Common myeloid progenitor, CD34-positive (primary cell): ENCODE data around the gene CLSTN3.

Experiments
- CTCF ChIA-PET: fragments of 350-600 bp; sonication (Branson Sonifier 250); formaldehyde crosslinking; loops from one replicate; lab custom pipeline; 2021; ENCODE audit warnings: antibody characterized with exemption; lab: Charles Lee
- POLR2A ChIA-PET: fragments of 350-600 bp; sonication (Branson Sonifier 250); formaldehyde crosslinking; loops from one replicate; lab custom pipeline; 2021; ENCODE audit warnings: antibody characterized with exemption; lab: Charles Lee
- DNase-seq, 3 donors: peaks; one replicate each; pipeline versions ENCODE4 v3.0.0 to v3.0.0-alpha.2; 2013
- H3K27ac ChIP-seq, 2 experiments: 1 replicate in 1 of 2; 2 replicates in 1 of 2; pipeline ENCODE4 v1.7.0; 2013; ENCODE audit warnings: inconsistent platforms in 2 of 2, low read length in 2 of 2, mild to moderate bottlenecking in 2 of 2, low read depth in 1 of 2, moderate library complexity in 1 of 2; ENCODE audit not compliant: severe bottlenecking in 2 of 2, insufficient read depth in 1 of 2, poor library complexity in 1 of 2
- H3K27me3 ChIP-seq, 5 experiments: replicated peaks in 2 of 5; 1 replicate in 3 of 5; 2 replicates in 2 of 5; pipeline versions ENCODE4 v1.6.1 to v1.7.0; 2013; ENCODE audit warnings: low read length in 4 of 5, mild to moderate bottlenecking in 2 of 5, moderate library complexity in 2 of 5, inconsistent platforms in 1 of 5; ENCODE audit not compliant: insufficient read depth in 5 of 5, control insufficient read depth in 4 of 5
- H3K36me3 ChIP-seq, 4 experiments: 1 replicate in 2 of 4; 2 replicates in 2 of 4; pipeline versions ENCODE4 v1.6.1 to v1.7.0; 2013; ENCODE audit warnings: low read length in 3 of 4, control low read depth in 1 of 4, mild to moderate bottlenecking in 1 of 4; ENCODE audit not compliant: control insufficient read depth in 4 of 4, insufficient read depth in 4 of 4
- H3K4me1 ChIP-seq, 4 experiments: 1 replicate in 3 of 4; 2 replicates in 1 of 4; pipeline versions ENCODE4 v1.6.1 to v1.7.1; 2013; ENCODE audit warnings: low read length in 3 of 4, mild to moderate bottlenecking in 3 of 4, control low read depth in 1 of 4, inconsistent platforms in 1 of 4, moderate library complexity in 1 of 4; ENCODE audit not compliant: control insufficient read depth in 4 of 4, insufficient read depth in 4 of 4; ENCODE audit errors: control extremely low read depth in 1 of 4
- H3K4me3 ChIP-seq, 7 experiments: 1 replicate in 4 of 7; 2 replicates in 3 of 7; pipeline versions ENCODE4 v1.5.1 to v1.7.0; 2013; ENCODE audit warnings: mild to moderate bottlenecking in 7 of 7, low read length in 6 of 7, moderate library complexity in 6 of 7, inconsistent platforms in 2 of 7, low read depth in 2 of 7, control low read depth in 1 of 7; ENCODE audit not compliant: insufficient read depth in 4 of 7, control insufficient read depth in 1 of 7; ENCODE audit errors: extremely low read depth in 1 of 7
- H3K9me3 ChIP-seq, 5 experiments: 1 replicate in 4 of 5; 2 replicates in 1 of 5; pipeline versions ENCODE4 v1.6.1 to v1.7.1; 2013; ENCODE audit warnings: low read length in 4 of 5, mild to moderate bottlenecking in 2 of 5, inconsistent platforms in 1 of 5, low read depth in 1 of 5, moderate library complexity in 1 of 5; ENCODE audit not compliant: control insufficient read depth in 4 of 5, insufficient read depth in 2 of 5; ENCODE audit errors: control extremely low read depth in 1 of 5
- WGBS: methylation state at CpG from one replicate; pipeline ENCODE4 v1.1.5; 2013; ENCODE audit not compliant: insufficient coverage; 5-methylcytosine and 5-hydroxymethylcytosine counted together

CLSTN3 gene

DNA sequence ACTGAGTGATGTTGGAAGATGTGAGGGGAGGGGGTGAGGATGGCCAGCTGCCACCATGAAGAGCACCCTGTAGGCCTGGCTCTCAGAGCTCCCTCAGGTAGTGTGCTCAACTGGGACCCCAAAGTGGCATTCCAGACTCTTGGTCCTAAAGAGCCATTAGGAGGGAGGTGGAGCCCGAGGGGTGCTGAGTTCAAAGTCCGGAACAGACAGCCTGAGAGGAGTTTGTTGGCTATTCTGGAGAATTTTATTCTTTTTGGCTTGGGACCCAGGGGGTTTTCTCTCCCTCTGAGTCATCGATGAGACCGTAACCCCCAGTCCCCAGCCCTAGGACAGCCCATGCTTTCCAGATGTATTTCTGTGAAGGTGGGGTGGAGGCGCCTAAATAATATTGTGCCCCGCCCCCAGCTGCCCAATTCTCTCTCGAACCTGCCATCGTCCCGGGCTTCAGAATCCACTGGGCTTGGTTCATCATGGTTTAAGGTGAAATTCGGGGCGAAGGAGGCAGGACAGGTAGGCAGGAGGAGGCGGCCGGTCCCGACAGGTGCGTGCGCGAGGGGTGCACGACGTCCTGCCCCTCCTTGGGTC, 792 bp upstream of the CLSTN3 start:
- ChIA-PET CTCF (interaction anchor here (0.9 to 1.7 kb wide), 2 partner anchors 11 to 21 kb away, joined by 3 read pairs; no protein-coding TSS in a partner anchor), POLR2A (interaction anchor here (0.6 kb wide), 1 partner anchor 484 kb away, joined by 3 read pairs; no protein-coding TSS in a partner anchor)
- Histone ChIP-seq H3K4me3 (peak overlapping the region; percentile 41 to 86 (median 71)), H3K27ac (peak overlapping the region in 1 of 2 experiments; percentile 14), H3K27me3 (no peaks in the 10 kb centered on the region), H3K36me3 (peaks cover 0 to 15% (median 7%) of the 10 kb centered on the region in 4 experiments), H3K9me3 (no peaks in the 10 kb centered on the region), H3K4me1 (peaks cover 3 to 37% (median 36%) of the 10 kb centered on the region in 4 experiments)
- WGBS = 12% methylated on average over 12 of the region's 19 CpGs
- DNase-seq = peak in 2 of 3 donors; percentile 66 to 67

DNA sequence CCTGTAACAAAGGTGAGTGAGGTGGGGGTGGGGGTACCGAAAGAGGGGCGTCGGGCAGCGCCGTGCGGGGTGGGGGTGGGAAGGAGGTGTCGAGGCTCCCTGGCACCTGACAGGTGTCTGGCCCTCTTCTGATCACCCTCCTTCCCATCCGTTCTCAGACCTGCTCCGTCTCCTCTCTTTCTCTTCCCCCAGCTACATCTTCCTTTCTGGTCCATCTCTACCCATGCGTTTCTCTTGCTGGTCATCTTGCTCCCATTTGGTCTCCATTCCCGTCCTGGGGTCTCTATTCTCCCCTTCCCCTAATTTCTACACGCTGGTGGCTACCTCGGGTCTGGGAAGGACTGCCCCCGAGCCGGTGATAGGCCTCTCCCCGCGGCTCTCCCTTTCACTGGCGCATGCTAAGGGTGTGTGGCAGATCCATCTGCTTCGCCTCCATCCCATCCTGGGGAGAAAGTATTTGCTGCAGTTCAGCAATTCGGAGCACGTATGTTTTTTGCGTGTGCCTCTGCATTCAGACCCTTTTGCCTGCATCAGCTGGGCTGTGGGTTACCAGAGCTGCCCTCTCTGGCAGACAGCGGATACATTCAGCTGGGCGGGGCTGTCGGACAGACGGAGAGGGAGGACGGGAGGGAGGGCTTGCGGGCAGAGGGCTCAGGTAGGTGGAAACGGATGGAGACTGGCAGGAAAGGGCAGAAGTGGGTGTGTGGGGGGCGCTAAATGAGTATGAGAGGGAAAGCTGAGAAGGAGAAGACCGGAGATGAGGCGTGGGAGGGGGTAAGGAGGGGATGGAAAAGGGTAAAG, 730 bp downstream of the CLSTN3 start:
- Histone ChIP-seq H3K36me3 (peaks cover 0 to 31% (median 15%) of the 10 kb centered on the region in 4 experiments), H3K9me3 (no peaks in the 10 kb centered on the region), H3K27me3 (no peaks in the 10 kb centered on the region), H3K4me3 (peak overlapping the region; percentile 44 to 90 (median 76)), H3K27ac (peak overlapping the region in 1 of 2 experiments; percentile 43), H3K4me1 (peaks cover 3 to 36% (median 35%) of the 10 kb centered on the region in 4 experiments)
- DNase-seq = peak in 2 of 3 donors; percentile 38 to 50
- ChIA-PET POLR2A (interaction anchor here (1.1 kb wide), 1 partner anchor 10 kb away, joined by 3 read pairs; no protein-coding TSS in a partner anchor), CTCF (interaction anchor here (0.9 to 1.3 kb wide), 2 partner anchors 9 to 14 kb away, joined by 3 to 4 read pairs; no protein-coding TSS in a partner anchor)
- WGBS = 0% methylated on average over 24 of the region's 32 CpGs

DNA sequence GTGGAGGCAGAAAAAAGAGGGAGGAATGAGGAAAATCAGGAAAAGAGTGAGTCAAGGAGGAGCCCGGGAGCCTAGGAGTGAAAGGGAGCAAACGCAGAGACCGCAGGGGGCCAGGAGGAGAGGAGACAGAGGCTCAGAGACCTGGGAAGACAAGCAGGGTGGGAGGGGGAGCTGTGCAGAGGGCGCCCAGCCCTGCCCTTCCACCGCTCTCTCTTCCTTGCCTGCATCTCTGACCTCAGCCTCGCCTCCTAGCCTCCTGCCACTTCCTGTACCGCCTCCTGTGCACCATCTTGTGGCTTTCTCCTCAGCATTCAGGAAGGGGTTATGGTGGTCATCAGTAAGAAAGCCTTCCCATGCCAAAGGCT, 1.3 kb downstream of the CLSTN3 start:
- H3K27me3 ChIP-seq = no peaks in the 10 kb centered on the region
- WGBS = 0% methylated on average over 4 of the region's 7 CpGs
- no peaks in the 10 kb centered on the region for H3K9me3 ChIP-seq
- H3K4me1 ChIP-seq = peaks cover 3 to 36% (median 35%) of the 10 kb centered on the region in 4 experiments
- peaks cover under 1 to 36% (median 19%) of the 10 kb centered on the region in 4 experiments for H3K36me3 ChIP-seq
- CTCF ChIA-PET = interaction anchor here (0.9 to 1.3 kb wide), 2 partner anchors 8 to 14 kb away, joined by 3 to 4 read pairs; no protein-coding TSS in a partner anchor
- DNase-seq = peak in 2 of 3 donors; percentile 73 to 80
- peak overlapping the region in 6 of 7 experiments; percentile 71 to 90 (median 76) for H3K4me3 ChIP-seq
- H3K27ac ChIP-seq = no peak overlapping the region
- POLR2A ChIA-PET = interaction anchor here (1.1 kb wide), 1 partner anchor 9 kb away, joined by 3 read pairs; no protein-coding TSS in a partner anchor

- peaks cover 3 to 29% (median 27%) of the 10 kb centered on the region in 4 experiments for H3K4me1 ChIP-seq
- no peak overlapping the region for H3K4me3 ChIP-seq
- no peak overlapping the region for H3K27ac ChIP-seq
- POLR2A ChIA-PET = no interaction called here
- H3K36me3 ChIP-seq = peaks cover 7 to 55% (median 32%) of the 10 kb centered on the region in 4 experiments
- DNase-seq = no peak
- CTCF ChIA-PET = interaction anchor here (2.0 kb wide), 1 partner anchor 10 kb away, joined by 8 read pairs; no protein-coding TSS in a partner anchor
- H3K9me3 ChIP-seq = no peaks in the 10 kb centered on the region
- over 99% methylated on average over 12 of the region's 12 CpGs for WGBS
- H3K27me3 ChIP-seq = no peaks in the 10 kb centered on the region
These were observed 4.4 kb downstream of the CLSTN3 start for GRCh38 chr12:7134396-7135166.

DNA sequence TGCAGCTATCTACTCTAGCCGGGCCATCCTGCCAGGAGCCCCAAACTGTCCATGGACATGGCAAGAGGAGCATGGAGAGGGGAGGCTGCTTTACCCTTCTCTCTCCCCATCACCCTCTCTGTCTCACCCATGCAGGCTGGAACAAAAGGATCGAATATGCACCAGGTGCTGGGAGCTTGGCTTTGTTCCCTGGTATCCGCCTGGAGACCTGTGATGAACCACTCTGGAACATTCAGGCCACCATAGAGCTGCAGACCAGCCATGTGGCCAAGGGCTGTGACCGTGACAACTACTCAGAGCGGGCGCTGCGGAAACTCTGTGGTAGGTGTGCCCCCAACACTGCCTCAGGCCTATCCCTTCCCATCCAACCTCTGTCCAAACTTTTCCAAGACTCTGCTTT, 5.9 kb downstream of the CLSTN3 start:
- 85% methylated on average over 3 of the region's 7 CpGs for WGBS
- no peaks in the 10 kb centered on the region for H3K27me3 ChIP-seq
- peaks cover 12 to 62% (median 38%) of the 10 kb centered on the region in 4 experiments for H3K36me3 ChIP-seq
- no peak overlapping the region for H3K4me3 ChIP-seq
- no peak for DNase-seq
- ChIA-PET POLR2A (no interaction called here), CTCF (interaction anchor here (0.8 to 1.4 kb wide), 2 partner anchors 8 to 17 kb away, joined by 3 to 9 read pairs; no protein-coding TSS in a partner anchor)
- H3K4me1 ChIP-seq = peaks cover 3 to 16% (median 16%) of the 10 kb centered on the region in 4 experiments
- H3K27ac ChIP-seq = no peak overlapping the region
- H3K9me3 ChIP-seq = no peaks in the 10 kb centered on the region

DNA sequence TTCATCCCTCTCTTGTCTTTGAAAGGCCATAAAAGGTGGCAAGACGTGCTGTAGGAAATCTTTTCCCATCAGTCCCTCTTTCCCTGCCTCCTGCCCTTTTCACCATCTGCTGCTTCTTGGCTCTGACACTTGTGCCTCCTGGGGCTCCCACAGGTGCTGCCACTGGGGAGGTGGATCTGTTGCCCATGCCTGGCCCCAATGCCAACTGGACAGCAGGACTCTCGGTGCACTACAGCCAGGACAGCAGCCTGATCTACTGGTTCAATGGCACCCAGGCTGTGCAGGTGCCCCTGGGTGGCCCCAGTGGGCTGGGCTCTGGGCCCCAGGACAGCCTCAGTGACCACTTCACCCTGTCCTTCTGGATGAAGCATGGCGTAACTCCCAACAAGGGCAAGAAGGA, 6.5 kb downstream of the CLSTN3 start:
- Histone ChIP-seq H3K27me3 (no peaks in the 10 kb centered on the region), H3K27ac (no peak overlapping the region), H3K4me1 (peaks cover 2 to 10% (median 10%) of the 10 kb centered on the region in 4 experiments), H3K9me3 (no peaks in the 10 kb centered on the region), H3K4me3 (no peak overlapping the region), H3K36me3 (peaks cover 12 to 68% (median 42%) of the 10 kb centered on the region in 4 experiments)
- POLR2A ChIA-PET = no interaction called here
- DNase-seq = no peak
- WGBS = 100% methylated on average over 3 of the region's 3 CpGs
- CTCF ChIA-PET = interaction anchor here (1.4 kb wide), 1 partner anchor 8 kb away, joined by 9 read pairs; no protein-coding TSS in a partner anchor
